AG10803 (cell line): ENCODE results near the gene ADORA2A.

Experiments used
- DNase-seq: peaks from one replicate; pipeline ENCODE4 v3.0.0; 2010; ENCODE audit warnings: low read depth
- H3K4me3 ChIP-seq: 2 replicates; pipeline ENCODE4 v1.5.1; 2011; ENCODE audit warnings: mild to moderate bottlenecking, low read length, control low read depth
- CTCF ChIP-seq: conservative IDR thresholded peaks from 2 replicates; pipeline ENCODE4 v1.5.1; 2011; ENCODE audit warnings: mild to moderate bottlenecking, low read length, control low read depth, inconsistent platforms

The ADORA2A gene

GRCh38 chr22:24417901-24418641, 9.3 kb upstream of the ADORA2A start:
- no peak for TF ChIP-seq CTCF
- peak; percentile 34 for DNase-seq
- H3K4me3 ChIP-seq = no peak overlapping the region

DNA sequence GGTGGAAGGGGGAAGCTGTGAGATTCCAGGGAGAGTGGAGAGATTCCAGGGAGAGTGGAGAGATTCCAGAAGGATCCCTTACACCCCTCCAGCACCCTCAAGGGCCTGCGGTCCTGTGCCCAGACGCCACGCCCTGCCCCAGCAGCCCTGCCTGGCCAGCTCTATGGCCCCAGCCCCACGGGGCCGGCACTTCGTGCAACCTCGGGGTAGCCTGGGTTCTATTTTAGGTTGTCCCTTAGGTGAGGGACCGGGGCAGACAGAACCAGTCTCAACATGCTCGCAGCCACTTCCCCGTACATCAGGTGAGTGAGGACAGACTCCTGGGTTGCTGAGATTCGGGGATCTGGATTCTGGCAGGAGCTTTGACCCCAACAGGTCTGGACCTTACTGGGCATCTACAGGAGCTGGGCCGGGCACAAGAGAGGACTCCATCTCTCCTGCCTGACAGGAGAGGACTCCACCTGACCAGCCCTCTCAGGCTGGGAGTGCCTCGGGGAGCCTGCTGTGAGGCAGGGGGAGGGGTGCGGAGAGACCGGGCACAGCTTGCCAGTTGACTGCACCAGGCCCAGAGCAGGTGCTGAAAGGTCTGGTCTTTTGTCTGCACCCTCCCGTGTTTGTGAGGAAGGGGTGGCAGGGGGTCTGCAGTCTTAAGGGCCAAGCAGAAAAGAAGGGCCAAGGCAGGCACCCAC, 8.5 kb upstream of the ADORA2A start:
- H3K4me3 ChIP-seq = no peak overlapping the region
- DNase-seq = no peak
- TF ChIP-seq CTCF = no peak

- H3K4me3 ChIP-seq = no peak overlapping the region
- DNase-seq = no peak
- TF ChIP-seq CTCF = no peak
Measured at GRCh38 chr22:24419475-24419850, 7.9 kb upstream of the ADORA2A start.

- no peak for TF ChIP-seq CTCF
- no peak for DNase-seq
- H3K4me3 ChIP-seq = no peak overlapping the region
Measured at GRCh38 chr22:24420072-24420976, 7.1 kb upstream of the ADORA2A start.

GRCh38 chr22:24420977-24421343, 6.4 kb upstream of the ADORA2A start:
- no peak overlapping the region for H3K4me3 ChIP-seq
- DNase-seq = no peak
- no peak for TF ChIP-seq CTCF

DNA sequence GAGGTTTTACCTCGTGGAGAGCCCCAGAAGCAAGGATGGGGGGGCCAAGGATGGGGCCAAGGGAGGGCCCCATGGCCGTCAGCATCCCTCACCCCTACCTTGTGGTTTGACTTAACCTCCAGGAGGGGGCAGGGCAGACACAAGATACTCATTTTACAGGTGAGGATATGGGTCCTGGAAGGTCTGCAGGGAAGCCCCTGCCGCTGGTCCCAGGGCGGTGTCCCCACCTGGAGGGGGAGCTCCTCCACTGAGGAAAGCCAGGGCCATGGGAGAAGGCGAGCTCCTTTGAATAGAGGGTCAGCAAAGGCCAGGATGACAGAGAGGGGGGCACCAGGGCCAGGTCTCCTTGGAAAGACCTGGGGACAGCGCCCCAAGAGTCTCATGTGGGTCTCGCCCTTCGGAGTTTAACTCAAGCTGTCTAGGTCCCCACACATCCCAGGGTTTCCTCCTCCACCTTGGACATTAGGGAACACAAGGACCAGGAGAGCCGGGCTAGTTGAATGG, 5.9 kb upstream of the ADORA2A start:
- DNase-seq = no peak
- no peak overlapping the region for H3K4me3 ChIP-seq
- TF ChIP-seq CTCF = no peak; the same call in 1 of the 2 replicates
